H54 (cell line): Measurements from ENCODE around the gene TBC1D5.

Experiments
- DNase-seq: peaks from one replicate; pipeline ENCODE4 v3.0.0; 2011; ENCODE audit warnings: low spot score, mixed read lengths; ENCODE audit not compliant: insufficient read length
- FAIRE-seq: peaks from 3 replicates; lab custom pipeline; 2011; peaks lifted over from hg19 to GRCh38; lab: Jason Lieb, UNC
- POLR2A ChIP-seq: IDR thresholded peaks from 2 replicates; pipeline ENCODE4 v1.6.1; 2011; ENCODE audit warnings: low read depth, mild to moderate bottlenecking, low read length

The TBC1D5 gene

GRCh38 chr3:17266846-17267245 lies 475.6 kb downstream of the TBC1D5 start:
- DNase-seq (no peak), FAIRE-seq (no peak)
- no peak for TF ChIP-seq POLR2A

GRCh38 chr3:17261627-17262369 lies 480.6 kb downstream of the TBC1D5 start:
- TF ChIP-seq POLR2A = no peak
- FAIRE-seq (no peak), DNase-seq (no peak)

- FAIRE-seq (no peak), DNase-seq (no peak)
- TF ChIP-seq POLR2A = no peak
Observed at GRCh38 chr3:17260257-17260656, 482.2 kb downstream of the TBC1D5 start.

GRCh38 chr3:17259685-17260084 lies 482.7 kb downstream of the TBC1D5 start:
- DNase-seq (no peak), FAIRE-seq (no peak)
- TF ChIP-seq POLR2A = no peak

- TF ChIP-seq POLR2A = no peak
- FAIRE-seq (peak; percentile 86), DNase-seq (peak; percentile 8)
Observed at GRCh38 chr3:17258823-17259436, 483.5 kb downstream of the TBC1D5 start.

- no peak for DNase-seq
- TF ChIP-seq POLR2A = no peak
- FAIRE-seq = no peak
Observed at GRCh38 chr3:17257269-17257668, 485.2 kb downstream of the TBC1D5 start.

- TF ChIP-seq POLR2A = no peak
- DNase-seq (no peak), FAIRE-seq (peak; percentile 27)
Observed at GRCh38 chr3:17243621-17244020, 498.8 kb downstream of the TBC1D5 start.

GRCh38 chr3:17239417-17239816 lies 503.0 kb downstream of the TBC1D5 start:
- DNase-seq (no peak), FAIRE-seq (no peak)
- TF ChIP-seq POLR2A = no peak

GRCh38 chr3:17238023-17238422 lies 504.4 kb downstream of the TBC1D5 start:
- no peak for TF ChIP-seq POLR2A
- FAIRE-seq = no peak
- no peak for DNase-seq

- TF ChIP-seq POLR2A = no peak
- FAIRE-seq (no peak), DNase-seq (no peak)
Observed at GRCh38 chr3:17235310-17235709, 507.1 kb downstream of the TBC1D5 start.

- no peak for FAIRE-seq
- no peak for TF ChIP-seq POLR2A
- no peak for DNase-seq
Observed at GRCh38 chr3:17234382-17234781, 508.0 kb downstream of the TBC1D5 start.

GRCh38 chr3:17233398-17233800 lies 509.0 kb downstream of the TBC1D5 start:
- FAIRE-seq (peak; percentile 99), DNase-seq (peak; percentile 26)
- no peak for TF ChIP-seq POLR2A

- TF ChIP-seq POLR2A = no peak
- DNase-seq (no peak), FAIRE-seq (no peak)
Observed at GRCh38 chr3:17232442-17232841, 510.0 kb downstream of the TBC1D5 start.

GRCh38 chr3:17231537-17232261 lies 510.7 kb downstream of the TBC1D5 start:
- TF ChIP-seq POLR2A = no peak
- FAIRE-seq = no peak
- DNase-seq = no peak
